ENCODE measurements around the gene GLT1D1. TPM values are rescaled to one million over a fixed set of nuclear protein-coding genes. Genes with fewer than 3 reads are reported as not detected.

Gene GLT1D1
- total and polyA plus RNA-seq, 2 of the 8 experiments (the other 6 are each of a cell fraction or from before 2014, with no cell fraction given), result 1.5 to 3.6 TPM

- TF ChIP-seq CEBPB (IDR thresholded peaks at IDR 0.05; ENCODE audit: low read depth, low read length), result no peak
- no peak for TF ChIP-seq MAX (IDR thresholded peaks at IDR 0.05)
- no peak for TF ChIP-seq KDM5A (IDR thresholded peaks at IDR 0.05; ENCODE audit: low read length)
- TF ChIP-seq CBX5 (IDR thresholded peaks at IDR 0.05; ENCODE audit: low read depth, low read length), result no peak
- no peak for TF ChIP-seq ATF3 (IDR thresholded peaks at IDR 0.05; ENCODE audit: insufficient read depth, low read depth, low read length)
- TF ChIP-seq HDAC2 (IDR thresholded peaks at IDR 0.05; ENCODE audit: borderline replicate concordance in 1 of 2, low read depth in 2 of 2, low read length in 2 of 2), result no peak
- no peak for TF ChIP-seq MAFK (IDR thresholded peaks at IDR 0.05; ENCODE audit: low read depth, low read length)
Measured at GRCh38 chr12:128929057-128929456, 75.8 kb downstream of the GLT1D1 start (continued).

Measured in H1 (cell line).